Activated CD8-positive, alpha-beta memory T cell treated with anti-CD3 and anti-CD28 coated beads, Interleukin-2, amount 50 U/mL, for 1 hour (primary cell): ENCODE results near the gene VANGL2.
"Not testable (repeated sequence)": the region's sequence is repeated elsewhere in the genome, so short reads cannot be mapped to it uniquely, and the experiment has no call there.

Experiments
- DNase-seq: peaks from one replicate; pipeline ENCODE4 v3.0.0-alpha.2; 2020; ENCODE audit errors: extremely low read depth

Gene VANGL2

DNA sequence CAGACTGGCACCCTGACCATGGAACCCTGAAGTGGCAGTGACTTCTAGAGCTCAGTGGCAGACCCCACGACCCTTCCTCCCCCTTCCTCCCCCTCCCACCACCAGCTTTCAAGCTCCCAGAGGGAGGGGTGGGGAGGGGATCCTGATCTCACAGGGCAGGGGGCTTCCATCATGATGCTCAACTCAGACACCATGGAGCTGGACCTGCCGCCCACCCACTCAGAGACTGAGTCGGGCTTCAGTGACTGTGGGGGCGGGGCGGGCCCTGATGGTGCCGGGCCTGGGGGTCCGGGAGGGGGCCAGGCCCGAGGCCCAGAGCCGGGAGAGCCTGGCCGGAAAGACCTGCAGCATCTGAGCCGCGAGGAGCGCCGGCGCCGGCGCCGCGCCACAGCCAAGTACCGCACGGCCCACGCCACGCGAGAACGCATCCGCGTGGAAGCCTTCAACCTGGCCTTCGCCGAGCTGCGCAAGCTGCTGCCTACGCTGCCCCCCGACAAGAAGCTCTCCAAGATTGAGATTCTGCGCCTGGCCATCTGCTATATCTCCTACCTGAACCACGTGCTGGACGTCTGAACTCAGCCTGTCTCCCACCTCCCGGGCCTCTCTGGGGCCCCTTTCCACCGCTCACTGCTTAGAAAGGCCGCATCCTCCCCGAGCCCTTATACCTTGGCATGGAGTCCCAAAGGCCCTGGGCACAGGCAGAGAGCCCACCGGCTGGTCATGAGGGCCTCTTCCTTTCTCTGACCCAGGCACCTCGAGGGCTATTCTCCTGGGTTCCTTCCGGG lies 29.6 kb upstream of the VANGL2 start:
- DNase-seq = no peak

DNA sequence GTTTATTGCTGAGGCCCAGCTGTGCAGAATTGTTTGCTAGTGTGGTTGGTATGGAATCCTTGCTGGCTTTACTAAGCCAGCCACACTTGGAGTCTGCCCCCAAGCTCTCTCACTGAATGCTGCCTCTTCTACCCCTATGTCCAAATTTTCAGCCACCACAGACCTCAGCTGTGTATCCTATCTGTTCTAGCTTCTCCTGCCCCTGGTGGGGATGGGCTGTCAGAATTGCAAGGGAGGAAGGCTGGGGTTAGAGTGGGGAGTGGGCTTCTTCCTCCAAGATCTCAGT lies 29.1 kb upstream of the VANGL2 start:
- DNase-seq = no peak

- no peak for DNase-seq
Observed at GRCh38 chr1:160371756-160372155, 28.6 kb upstream of the VANGL2 start.

- no peak for DNase-seq
Observed at GRCh38 chr1:160373696-160374095, 26.7 kb upstream of the VANGL2 start.

- DNase-seq = no peak
Observed at GRCh38 chr1:160374306-160375110, 25.9 kb upstream of the VANGL2 start.

GRCh38 chr1:160375788-160376524 lies 24.4 kb upstream of the VANGL2 start:
- no peak for DNase-seq

GRCh38 chr1:160376525-160377131 lies 23.7 kb upstream of the VANGL2 start:
- no peak for DNase-seq

- no peak for DNase-seq
Observed at GRCh38 chr1:160377585-160378206, 22.7 kb upstream of the VANGL2 start.

GRCh38 chr1:160384812-160385211 lies 15.6 kb upstream of the VANGL2 start:
- not testable (repeated sequence) for DNase-seq

DNA sequence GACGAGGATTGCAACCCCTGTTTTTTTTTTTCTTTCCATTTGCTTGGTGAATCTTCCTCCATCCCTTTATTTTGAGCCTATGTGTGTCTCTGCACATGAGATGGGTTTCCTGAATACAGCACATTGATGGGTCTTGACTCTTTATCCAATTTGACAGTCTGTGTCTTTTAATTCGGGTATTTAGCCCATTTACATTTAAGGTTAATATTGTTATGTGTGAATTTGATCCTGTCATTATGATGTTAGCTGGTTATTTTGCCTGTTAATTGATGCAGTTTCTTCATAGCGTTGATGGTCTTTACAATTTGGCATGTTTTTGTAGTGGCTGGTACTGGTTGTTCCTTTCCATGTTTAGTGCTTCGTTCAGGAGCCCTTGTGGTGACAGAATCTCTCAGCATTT lies 12.0 kb upstream of the VANGL2 start:
- not testable (repeated sequence) for DNase-seq

DNA sequence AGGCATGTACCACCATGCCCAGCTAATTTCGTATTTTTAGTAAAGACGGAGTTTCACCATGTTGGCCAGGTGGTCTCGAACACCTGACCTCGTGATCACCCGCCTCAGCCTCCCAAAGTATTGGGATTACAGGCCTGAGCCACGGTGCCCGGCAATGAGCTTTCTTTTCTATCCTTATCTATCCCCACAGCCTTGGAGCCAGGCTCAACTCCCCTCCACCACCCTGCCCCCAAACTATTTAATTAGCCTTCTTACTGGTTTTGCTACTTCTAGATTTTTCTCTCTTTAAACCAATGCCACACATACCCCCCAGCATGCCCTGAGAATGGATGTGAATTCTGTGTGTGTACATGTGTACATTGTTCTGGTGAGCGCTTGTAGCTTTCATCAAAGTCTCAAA lies 5.7 kb upstream of the VANGL2 start:
- no peak for DNase-seq

DNA sequence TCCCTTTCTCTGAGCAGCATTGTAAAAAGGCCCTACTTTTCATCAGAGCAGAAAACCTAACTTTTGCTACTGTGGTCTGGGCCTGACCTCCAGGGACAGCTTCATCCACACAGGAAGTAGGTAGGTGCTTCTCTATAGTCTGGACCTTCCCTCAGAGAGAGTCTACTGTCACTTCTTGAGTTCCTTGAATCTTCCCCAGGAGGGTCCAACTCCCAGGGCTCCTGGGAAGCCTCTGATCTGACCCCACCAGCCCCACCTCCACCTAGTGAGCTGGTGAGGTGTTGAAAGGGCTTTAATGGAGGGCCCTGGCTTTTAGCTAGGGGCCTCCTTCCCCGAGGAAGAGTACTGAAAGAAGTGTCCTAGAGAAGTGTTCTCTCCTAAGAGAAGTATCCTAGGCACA lies 2.7 kb upstream of the VANGL2 start:
- DNase-seq = no peak

- no peak for DNase-seq
Observed at GRCh38 chr1:160398823-160399222, 1.5 kb upstream of the VANGL2 start.

DNA sequence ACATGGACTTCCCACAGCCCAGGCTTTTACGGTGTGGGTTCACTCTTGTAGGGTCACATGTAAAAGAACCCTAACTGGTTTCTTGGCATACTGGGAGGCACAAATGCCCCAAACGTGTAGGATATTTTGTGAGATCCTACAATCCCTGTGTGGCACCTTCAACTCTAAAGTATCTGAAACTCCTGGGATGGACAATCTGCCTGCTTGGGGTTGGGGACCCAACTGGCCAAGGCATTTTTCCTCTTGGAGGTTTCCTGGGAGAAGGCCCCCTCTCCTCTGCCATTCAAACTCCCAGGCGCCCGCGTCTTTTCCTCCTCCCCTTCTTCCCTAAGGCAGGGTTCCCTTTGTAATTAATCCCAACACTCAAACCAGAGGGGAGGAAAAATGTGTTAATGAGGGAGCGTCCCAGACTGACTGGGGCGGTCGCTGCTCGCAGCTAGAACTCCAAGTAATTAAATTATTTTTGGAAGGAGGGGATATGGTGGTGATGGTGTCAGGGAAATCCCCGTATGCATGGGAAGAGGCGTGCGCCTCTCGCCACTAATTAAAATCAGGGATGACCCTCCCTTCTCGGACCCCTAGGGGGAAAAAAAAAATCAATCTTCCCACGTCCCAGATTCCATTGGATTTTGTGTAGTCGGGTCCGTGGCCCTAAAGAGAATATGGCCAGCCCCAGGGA lies 681 bp upstream of the VANGL2 start:
- no peak for DNase-seq

- DNase-seq = no peak
Observed at GRCh38 chr1:160400646-160401486, 502 bp downstream of the VANGL2 start.

DNA sequence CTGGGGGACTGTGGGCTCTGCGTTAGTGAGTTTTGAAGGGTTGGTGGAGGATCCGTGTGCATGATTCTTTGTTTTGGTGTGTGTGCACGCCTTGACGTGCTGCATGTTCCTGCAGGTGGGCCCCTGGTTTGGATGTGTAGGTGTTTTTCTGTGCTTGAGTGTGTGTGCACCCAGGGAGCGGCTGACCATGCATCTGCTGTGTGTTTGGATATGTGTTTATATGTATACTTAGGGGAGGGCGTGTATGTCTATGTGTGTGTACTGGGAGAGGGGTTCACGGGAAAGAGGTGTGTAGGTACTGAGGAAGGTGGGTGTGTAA lies 1.1 kb downstream of the VANGL2 start:
- no peak for DNase-seq

DNA sequence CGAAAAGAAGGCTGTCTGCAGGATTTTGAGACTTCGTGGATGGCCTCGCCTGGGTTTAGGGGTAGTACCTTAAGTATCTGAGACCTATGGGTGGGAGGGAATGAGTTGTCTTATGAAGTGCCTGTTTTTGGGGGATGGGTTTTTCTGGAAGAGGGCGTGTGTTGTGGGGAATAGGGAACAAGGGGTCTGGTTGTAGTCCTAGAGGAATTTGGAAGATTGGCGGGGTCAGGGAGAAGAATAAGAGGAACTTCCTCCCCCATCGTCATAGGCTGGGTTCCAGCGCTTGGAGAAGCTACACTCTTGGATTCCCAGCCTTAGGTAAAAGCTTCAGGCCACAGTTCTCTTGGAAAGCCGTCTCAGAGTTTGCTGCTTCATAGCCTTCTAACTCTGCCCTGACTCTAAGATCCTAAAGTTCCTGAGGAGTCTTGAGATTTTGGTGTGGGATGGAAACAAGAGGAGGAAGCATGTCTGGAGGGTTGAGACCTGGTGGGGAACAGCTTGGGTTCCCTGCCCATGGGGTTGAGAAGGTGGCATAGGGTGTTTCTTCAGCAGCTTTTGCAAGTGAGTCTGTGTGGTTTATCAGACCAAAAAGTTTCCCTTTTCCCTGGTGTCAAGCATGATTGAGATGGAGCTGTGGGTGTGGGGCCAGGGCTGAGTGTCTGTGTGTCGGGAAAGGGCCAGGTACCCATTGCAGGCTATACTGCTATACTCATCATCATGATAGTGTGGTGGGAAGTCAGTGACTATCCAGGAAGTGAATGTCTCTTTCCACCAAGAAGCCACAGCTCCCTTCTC lies 1.8 kb downstream of the VANGL2 start:
- no peak for DNase-seq

DNA sequence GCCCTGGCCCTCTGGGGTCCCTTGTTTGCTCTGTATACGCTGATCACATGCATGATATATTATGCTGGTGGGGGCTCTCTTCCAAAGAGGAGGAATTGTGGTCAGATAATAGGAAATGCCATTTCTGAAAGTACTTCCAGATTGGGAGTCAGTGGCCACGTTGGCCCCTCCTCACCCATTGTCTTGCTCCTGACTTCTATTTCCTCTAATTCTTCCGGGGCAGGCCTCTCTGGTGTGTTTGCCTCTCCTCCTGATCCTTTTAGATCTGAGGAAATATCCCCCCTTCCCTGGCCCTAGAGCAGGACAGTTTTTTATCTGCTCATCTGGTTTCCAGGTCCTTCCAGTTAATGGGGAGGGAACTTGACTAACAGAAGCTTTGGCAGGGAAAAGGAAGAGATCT lies 2.9 kb downstream of the VANGL2 start:
- no peak for DNase-seq

DNA sequence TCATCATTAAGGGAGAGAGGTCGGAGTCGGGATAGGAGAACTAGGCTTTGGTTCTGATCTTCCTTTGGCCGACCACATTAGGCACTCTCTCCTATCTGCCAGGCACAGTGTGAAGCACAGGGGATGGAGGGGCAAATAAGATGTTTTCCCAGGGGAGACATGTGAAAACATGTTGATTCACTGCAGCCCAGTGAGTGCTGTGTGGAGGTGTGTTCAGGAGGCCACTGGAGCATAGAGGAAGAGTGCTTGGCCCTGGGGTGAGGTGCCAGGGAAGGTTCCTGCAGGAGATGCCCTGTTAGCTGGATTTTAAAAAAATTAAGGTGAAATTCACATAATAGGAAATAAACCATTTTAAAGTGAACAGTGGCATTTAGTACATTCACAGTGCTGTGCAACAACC lies 3.7 kb downstream of the VANGL2 start:
- no peak for DNase-seq
